ENCODE results near the gene MAP7D1.

MAP7D1 gene

DNA sequence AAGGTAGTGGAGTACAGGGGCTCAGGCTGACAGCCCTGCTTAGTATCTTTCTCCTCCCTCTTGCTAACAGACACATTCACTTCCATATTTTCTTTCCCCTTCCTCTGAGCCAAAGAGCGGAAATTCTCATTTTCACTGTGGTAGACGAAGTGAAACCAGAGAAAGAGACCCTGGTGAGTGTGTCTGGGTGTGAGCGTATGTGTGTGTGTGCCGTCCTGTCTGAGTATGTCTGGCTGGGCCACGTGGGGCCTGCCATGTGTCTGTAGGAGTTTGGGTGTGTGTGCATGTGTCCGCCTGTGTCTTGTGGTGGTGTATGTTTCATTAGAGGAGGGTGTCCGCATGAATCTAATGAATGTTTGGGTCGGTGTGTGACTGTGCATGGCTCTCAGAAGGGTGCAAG is 32.6 kb upstream of the MAP7D1 start:
- TF ChIP-seq, protein P1, sequence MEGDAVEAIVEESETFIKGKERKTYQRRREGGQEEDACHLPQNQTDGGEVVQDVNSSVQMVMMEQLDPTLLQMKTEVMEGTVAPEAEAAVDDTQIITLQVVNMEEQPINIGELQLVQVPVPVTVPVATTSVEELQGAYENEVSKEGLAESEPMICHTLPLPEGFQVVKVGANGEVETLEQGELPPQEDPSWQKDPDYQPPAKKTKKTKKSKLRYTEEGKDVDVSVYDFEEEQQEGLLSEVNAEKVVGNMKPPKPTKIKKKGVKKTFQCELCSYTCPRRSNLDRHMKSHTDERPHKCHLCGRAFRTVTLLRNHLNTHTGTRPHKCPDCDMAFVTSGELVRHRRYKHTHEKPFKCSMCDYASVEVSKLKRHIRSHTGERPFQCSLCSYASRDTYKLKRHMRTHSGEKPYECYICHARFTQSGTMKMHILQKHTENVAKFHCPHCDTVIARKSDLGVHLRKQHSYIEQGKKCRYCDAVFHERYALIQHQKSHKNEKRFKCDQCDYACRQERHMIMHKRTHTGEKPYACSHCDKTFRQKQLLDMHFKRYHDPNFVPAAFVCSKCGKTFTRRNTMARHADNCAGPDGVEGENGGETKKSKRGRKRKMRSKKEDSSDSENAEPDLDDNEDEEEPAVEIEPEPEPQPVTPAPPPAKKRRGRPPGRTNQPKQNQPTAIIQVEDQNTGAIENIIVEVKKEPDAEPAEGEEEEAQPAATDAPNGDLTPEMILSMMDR (conservative IDR thresholded peaks at IDR 0.05) = no peak
- H3K27ac ChIP-seq = no peak overlapping the region

DNA sequence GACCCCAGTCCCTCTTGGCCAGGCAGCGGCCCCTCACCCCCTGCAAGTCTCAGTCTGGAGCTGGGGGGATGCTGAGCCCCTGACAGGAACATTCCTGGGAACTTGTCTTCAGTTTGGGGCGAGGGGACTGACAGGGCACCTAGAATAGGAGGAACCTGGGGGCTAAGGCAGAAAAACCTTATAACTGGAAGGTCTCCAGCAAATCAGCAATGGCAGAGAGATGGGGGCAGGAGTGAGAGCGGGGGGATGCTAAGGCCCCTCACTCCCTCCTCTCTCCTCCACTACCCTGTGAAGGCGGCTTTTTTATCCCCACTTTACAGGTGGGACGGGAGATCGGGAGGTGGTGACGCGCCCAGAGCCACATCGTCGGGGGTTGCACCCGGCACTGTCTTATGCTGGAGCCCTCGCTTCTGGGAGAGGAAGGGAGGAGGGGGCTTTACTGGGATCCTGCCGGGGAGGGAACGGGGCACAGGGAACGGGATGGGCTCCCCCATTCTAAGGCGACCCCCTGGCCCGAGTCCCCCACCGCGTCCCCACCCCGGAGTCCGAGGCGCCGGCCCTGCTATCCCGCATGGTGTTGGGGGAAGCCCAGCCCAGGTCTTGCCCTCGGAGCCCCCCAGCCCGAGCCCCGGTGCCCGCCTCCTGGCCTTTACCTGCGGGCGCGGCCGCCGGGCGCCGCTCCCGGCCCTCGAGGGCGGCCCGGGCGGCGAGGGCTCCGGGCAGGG is 31.4 kb upstream of the MAP7D1 start:
- no peak overlapping the region for H3K27ac ChIP-seq
- TF ChIP-seq, protein P1 (conservative IDR thresholded peaks at IDR 0.05) = no peak

DNA sequence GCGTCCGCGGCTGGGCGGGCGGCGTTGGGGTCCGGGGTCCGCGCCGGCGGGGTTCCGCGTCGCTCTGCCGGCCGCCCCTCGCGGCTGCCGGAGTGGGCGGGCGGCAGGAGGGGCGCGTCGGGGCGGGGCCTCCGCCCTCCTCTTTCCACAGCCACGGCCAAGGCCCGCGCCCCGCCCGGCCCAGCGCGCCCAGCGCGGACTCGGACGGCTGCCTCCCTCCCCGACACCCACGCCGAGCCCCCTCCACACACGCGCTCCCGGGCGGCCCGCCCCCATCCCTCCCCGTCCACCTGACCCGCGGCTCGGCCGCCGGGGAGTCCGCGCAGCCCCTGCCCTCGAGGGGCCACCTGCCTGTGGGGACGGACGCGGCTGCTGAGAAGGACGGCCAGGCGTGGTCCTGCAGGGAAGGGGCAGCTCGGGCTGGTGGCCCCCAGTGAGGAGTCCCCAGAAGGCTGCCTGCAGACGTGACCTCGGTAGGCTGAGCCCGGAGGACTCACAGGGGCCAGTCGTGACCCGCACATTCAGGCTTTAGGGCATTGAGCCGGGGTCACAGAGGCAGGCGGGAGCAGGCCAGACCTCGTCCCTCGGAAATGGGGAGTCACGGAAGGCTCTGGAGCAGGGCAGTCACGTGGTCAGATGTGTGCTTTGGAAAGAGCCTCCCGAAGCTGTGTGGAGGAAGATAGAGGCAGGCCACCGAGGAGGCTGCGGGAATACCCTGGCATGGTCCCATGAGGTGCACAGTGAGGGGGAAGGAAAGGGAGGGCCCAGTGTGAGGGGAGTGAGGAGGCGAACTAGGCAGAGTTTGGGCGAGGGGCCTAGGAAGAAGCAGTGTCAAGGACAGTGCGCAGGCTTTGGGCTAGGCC is 30.6 kb upstream of the MAP7D1 start, which contains the start of gene COL8A2:
COL8A2 (minus strand) TSS at position 94 of the 863 bp plus-strand sequence. CDS start 24,980 bp downstream, outside the sequence.
- H3K27ac ChIP-seq = no peak within 1 kb of the TSS
- TF ChIP-seq, protein P1 (conservative IDR thresholded peaks at IDR 0.05) = no peak

DNA sequence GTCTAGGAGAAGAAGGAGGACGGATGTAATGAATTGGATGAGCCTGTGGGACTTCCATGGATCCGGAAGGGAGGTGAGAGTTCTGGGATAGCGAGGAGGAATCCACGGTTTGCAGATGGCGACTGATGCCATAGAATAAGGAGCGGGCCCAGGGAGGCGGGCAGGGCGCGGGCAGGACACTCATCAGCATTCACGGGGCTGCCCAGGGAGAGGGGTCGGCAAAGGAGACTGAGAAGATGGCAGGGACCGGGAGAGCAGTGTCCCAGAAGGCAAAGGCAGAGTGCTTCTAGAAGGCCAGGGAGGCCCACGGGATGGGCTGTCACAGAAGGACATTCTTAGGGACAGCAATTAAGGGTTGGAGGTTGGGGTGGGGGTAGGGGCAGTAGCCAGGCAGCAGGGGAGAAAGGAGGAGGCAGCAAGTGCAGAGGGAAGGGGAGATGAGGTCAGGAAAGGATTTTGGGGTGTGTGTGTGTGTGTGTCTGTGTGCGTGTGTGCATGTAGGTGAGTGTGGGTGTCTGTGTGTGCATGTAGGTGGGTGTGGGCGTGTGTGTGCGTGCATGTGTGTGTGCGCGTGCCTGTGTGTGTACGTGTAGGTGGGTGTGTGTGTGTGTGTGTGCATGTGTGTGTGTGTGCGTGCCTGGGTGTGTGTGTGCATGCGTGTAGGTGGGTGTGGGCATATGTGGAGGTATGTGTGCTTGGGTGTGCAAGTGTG is 29.8 kb upstream of the MAP7D1 start:
- H3K27ac ChIP-seq = no peak overlapping the region
- TF ChIP-seq, protein P1 (conservative IDR thresholded peaks at IDR 0.05) = no peak

DNA sequence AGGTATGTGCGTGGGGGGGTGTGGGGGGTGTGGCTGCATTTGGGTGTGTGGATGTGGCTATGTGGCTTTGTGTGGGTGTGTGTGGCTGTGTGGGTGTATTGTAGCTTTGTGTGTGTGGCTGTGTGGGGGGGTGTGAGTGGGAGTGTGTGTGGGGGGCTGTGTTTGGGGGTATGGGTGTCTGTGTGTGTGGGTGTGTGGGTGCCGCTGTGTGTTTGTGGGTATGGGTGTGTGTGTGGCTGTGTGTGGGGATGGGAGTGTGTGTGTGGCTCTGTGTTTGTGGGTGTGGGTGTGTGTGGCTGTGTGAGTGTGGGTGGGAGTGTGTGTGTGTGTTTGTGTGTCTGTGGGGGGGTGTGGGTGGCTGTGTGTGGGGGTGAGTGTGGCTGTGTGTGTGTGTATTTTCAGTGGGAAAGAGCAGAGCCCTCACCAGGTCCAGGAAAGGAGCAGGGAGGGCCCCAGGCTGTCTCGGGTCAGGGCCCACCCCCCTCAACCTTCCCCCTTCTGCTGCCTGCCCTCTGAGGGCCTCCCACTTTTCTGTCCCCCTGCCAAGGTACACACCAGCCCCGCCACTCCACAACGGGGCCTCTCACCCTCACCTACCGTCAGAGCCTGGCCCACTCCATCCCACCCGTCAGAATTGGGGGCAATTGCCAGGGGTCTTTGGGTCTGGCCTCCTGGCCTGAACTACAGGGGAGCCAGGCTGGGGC is 29.0 kb upstream of the MAP7D1 start:
- TF ChIP-seq, protein P1 (conservative IDR thresholded peaks at IDR 0.05) = no peak
- H3K27ac ChIP-seq = no peak overlapping the region

DNA sequence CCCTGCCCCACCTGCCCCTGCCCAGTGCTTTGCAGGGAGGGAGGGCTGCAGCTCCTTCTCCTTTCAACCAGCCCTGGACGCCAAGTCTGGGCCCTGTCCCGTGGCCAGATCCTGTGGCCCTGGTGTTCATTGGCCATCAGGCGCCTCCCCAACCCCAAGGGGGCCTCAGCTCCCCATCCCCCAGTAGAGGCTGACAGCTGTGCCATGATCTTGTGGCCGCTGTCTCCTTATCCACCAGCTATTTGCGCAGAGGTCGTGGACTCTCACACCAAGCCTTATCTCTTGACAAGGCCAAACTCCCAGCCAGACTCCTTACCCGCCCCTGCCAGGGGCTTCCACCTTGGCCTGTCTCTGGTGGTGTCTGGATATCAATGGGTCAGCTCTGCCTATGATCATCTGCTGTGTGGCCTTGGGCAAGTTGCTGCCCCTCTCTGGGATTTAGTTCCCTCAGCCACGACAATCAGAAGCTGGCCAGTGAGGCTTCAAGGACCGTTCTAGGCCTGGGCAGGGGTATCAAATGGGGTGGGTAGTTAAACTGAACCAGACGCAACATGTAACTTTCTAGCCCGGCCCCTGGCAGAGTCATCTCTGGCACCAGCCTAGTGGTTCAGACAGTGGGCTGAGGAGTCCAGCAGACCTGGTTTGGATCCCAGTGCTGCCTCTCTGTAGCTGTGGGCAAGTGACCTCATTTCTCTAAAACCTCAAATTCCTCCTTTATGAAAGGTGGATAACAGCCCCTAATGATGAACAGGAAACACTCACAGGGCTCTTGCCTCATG is 27.6 kb upstream of the MAP7D1 start:
- TF ChIP-seq, protein P1 (conservative IDR thresholded peaks at IDR 0.05) = no peak

More for the DNA sequence above, 27.6 kb upstream of the MAP7D1 start:
- H3K27ac ChIP-seq = no peak overlapping the region
